SJCRH30 (cell line): ENCODE measurements around the gene KCND1. TPM values are rescaled to one million over a fixed set of nuclear protein-coding genes. Genes with fewer than 3 reads are reported as not detected.
A peak's percentile ranks its signal among the peaks of the same experiment; 100 is the strongest.

Experiments used
- DNase-seq, 2 experiments: peaks; one replicate each; pipeline ENCODE4 v3.0.0-alpha.2; 2015 to 2020
- H3K27ac ChIP-seq: fragments of 250-450 bp; sonication (Bioruptor Pico); 2 replicates; pipeline ENCODE4 v1.5.1; 2020; ENCODE audit warnings: mild to moderate bottlenecking, moderate library complexity
- H3K27me3 ChIP-seq: fragments of 250-450 bp; sonication (Bioruptor Pico); 2 replicates; pipeline ENCODE4 v1.5.1; 2020; ENCODE audit warnings: mild to moderate bottlenecking, moderate library complexity
- H3K36me3 ChIP-seq: fragments of 250-450 bp; sonication (Bioruptor Pico); 2 replicates; pipeline ENCODE4 v1.5.1; 2020; ENCODE audit warnings: mild to moderate bottlenecking, moderate library complexity
- H3K4me1 ChIP-seq: fragments of 250-450 bp; sonication (Bioruptor Pico); 2 replicates; pipeline ENCODE4 v1.5.1; 2020; ENCODE audit warnings: mild to moderate bottlenecking, moderate library complexity
- H3K4me3 ChIP-seq: fragments of 250-450 bp; sonication (Bioruptor Pico); 2 replicates; pipeline ENCODE4 v1.5.1; 2020; ENCODE audit warnings: mild to moderate bottlenecking, moderate library complexity
- H3K9me3 ChIP-seq: fragments of 250-450 bp; sonication (Bioruptor Pico); replicated peaks from 2 replicates; pipeline ENCODE4 v1.5.1; 2020; ENCODE audit warnings: mild to moderate bottlenecking, moderate library complexity
- total RNA-seq: library from RNA; depleted of rRNA; stranded (reverse); fragments of >200 nt; shearing (Covaris generic); gene quantifications from 2 replicates; pipeline ENCODE4 v1.2.3, GENCODE V29; 2014; rRNA removed

The KCND1 gene
- total RNA-seq, 1 experiment from 2014 or later, result 0.12 TPM

DNA sequence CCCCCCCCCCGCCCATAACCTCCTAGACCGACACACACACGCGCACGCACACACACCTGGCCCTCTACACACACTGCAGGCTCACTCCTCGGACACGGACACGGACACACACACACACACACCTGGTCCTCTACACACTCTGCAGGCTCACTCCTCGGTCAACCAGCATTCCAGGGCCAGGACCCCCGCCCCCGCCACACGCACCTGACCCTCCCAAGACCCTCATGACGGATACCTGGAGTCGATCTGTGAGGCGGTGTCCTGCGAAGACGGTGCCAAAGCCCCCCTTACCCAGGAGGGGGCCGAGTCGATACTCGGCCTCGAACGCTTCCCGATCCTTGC, 53.4 kb downstream of the KCND1 start:
- Histone ChIP-seq H3K4me1 (peaks cover 3% of the 10 kb centered on the region; the same call in 1 of the 2 replicates), H3K27me3 (no peaks in the 10 kb centered on the region), H3K9me3 (no peaks in the 10 kb centered on the region), H3K27ac (no peak overlapping the region), H3K4me3 (peak overlapping the region; percentile 67), H3K36me3 (no peaks in the 10 kb centered on the region)
- DNase-seq, result no peak

GRCh38 chrX:48917139-48918001, 54.3 kb downstream of the KCND1 start:
- H3K9me3 ChIP-seq, result no peaks in the 10 kb centered on the region
- peak; percentile 79 to 86 for DNase-seq
- H3K27me3 ChIP-seq, result no peaks in the 10 kb centered on the region
- H3K27ac ChIP-seq, result no peak overlapping the region
- H3K4me1 ChIP-seq, result peaks cover 3% of the 10 kb centered on the region; the same call in 1 of the 2 replicates
- H3K4me3 ChIP-seq, result no peak overlapping the region
- H3K36me3 ChIP-seq, result no peaks in the 10 kb centered on the region

DNA sequence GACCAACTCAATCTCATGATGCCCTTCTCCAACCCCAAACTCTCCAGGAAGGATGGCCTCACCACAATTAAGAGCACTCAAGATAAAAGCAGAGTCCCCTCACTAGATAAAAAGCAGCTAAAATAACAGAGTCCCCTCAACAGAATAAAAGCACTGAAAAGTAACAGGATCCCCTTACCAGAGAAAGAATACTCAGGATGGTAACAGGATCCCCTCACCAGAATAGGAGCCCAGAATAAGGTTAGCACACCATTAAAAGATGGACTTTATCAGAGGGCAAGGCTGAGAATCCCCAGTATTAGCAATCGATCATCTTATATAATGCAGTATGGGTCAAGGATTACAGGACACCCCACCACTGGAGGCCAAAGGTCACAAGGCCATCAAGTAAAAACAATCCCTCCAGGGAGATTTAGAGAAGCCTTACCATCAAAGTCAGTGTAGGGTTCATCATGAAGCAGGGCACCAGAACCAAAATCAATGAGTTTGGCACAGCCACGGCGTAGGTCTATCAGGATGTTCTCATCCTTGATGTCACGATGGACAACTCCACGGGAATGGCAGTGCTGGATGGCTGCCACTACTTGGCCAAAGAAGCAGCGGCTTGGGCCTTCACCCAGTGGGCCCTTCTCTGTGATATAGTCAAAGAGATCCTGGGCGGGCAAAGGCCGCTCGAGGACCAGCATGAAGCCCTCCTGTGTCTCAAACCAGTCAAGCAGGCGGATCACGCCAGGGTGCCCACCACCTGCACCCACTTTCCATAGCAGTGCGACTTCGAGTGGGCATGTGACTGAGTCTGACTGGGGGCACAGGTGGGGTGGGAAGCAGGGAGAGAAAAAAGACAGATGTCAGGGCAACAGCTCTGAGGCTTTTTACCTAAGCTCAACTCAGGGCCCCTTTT, 56.8 kb downstream of the KCND1 start:
- DNase-seq, result no peak
- H3K4me1 ChIP-seq, result peaks cover 3% of the 10 kb centered on the region; the same call in 1 of the 2 replicates
- H3K4me3 ChIP-seq, result no peak overlapping the region
- no peaks in the 10 kb centered on the region for H3K36me3 ChIP-seq
- H3K27ac ChIP-seq, result no peak overlapping the region
- no peaks in the 10 kb centered on the region for H3K27me3 ChIP-seq
- no peaks in the 10 kb centered on the region for H3K9me3 ChIP-seq

DNA sequence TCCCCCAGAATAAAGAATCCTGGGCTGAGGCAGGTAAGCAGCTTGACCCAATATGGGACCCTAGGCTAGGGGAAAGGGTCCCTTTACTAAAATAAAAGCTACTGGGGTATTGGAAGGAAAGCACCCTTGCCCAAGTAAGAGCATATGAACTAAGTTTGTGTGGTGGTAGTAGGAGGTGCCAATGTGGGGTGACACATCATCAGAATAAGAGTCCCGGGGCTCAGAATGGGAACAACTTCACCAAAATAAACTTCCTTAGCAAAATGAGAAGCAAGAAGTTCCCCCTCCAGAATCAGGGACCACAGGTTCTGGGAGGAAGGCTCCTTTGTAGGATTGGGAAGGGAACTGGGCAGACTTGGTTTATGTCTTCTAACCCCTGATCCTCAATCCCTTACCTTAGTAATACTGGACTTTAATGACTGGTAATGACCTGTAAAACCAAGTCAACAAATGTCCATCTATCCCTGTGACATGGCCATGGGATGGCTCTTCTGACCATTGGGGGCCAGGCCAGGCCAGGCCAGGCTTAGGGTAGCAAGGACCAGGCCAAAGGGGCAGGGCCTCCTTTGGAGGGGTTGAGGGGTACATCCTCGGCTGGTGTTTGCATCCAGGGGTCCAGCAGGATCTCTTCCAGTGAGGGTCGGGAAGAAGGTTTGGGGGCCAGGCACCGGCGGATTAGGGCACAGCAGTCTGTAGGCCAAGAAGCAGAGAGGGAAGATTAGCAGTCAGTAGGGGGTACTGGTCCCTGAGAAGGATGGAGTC, 57.9 kb downstream of the KCND1 start:
- no peaks in the 10 kb centered on the region for H3K9me3 ChIP-seq
- peaks cover 3% of the 10 kb centered on the region; the same call in 1 of the 2 replicates for H3K4me1 ChIP-seq
- no peaks in the 10 kb centered on the region for H3K27me3 ChIP-seq

GRCh38 chrX:48911412-48912182, 60.0 kb downstream of the KCND1 start, which contains the start of gene SLC35A2:
SLC35A2 (minus strand) TSS chrX:48911646; CDS start chrX:48911636, 10 bp downstream.
- Histone ChIP-seq H3K9me3 (no peaks in the 10 kb centered on the region), H3K27ac (peak within 1 kb of the TSS; percentile 10)
- peak; percentile 47 to 59 for DNase-seq

More for the DNA sequence above, 57.9 kb downstream of the KCND1 start:
- no peaks in the 10 kb centered on the region for H3K36me3 ChIP-seq
- no peak overlapping the region for H3K4me3 ChIP-seq
- no peak overlapping the region for H3K27ac ChIP-seq
- no peak for DNase-seq

More at GRCh38 chrX:48911412-48912182, 60.0 kb downstream of the KCND1 start, which contains the start of gene SLC35A2:
- Histone ChIP-seq H3K27me3 (no peaks in the 10 kb centered on the region), H3K36me3 (no peaks in the 10 kb centered on the region), H3K4me1 (no peaks in the 10 kb centered on the region), H3K4me3 (peak within 1 kb of the TSS; percentile 68)

Other genes starting within 250 kb of the KCND1 start
- not detected in 2 replicates for gene GLOD5, start 210.1 kb downstream of the KCND1 start, total RNA-seq
- gene GATA1, start 185.3 kb downstream of the KCND1 start, total RNA-seq, result not detected in 2 replicates
- 31.5 and 47.2 TPM in 2 replicates for gene HDAC6, start 169.8 kb downstream of the KCND1 start, total RNA-seq
- not detected in 2 replicates for gene ERAS, start 145.3 kb downstream of the KCND1 start, total RNA-seq
- not detected in 2 replicates for gene PCSK1N, start 136.2 kb downstream of the KCND1 start, total RNA-seq
- 43.5 and 51.1 TPM in 2 replicates for gene TIMM17B, start 74.1 kb downstream of the KCND1 start, total RNA-seq
- gene PQBP1, start 73.9 kb downstream of the KCND1 start, total RNA-seq, result 52.3 and 52.4 TPM in 2 replicates
- 12.6 and 16.0 TPM in 2 replicates for gene SLC35A2, start 60.2 kb downstream of the KCND1 start, total RNA-seq
- gene PIM2, start 52.8 kb downstream of the KCND1 start, total RNA-seq, result 6.8 and 8.0 TPM in 2 replicates
- gene OTUD5, start 14.2 kb downstream of the KCND1 start, total RNA-seq, result 17.0 and 19.2 TPM in 2 replicates
- gene GRIPAP1, start 30.4 kb upstream of the KCND1 start, total RNA-seq, result 16.2 and 19.4 TPM in 2 replicates
- 9.6 and 10.2 TPM in 2 replicates for gene TFE3, start 71.5 kb upstream of the KCND1 start, total RNA-seq
- 2.0 and 2.5 TPM in 2 replicates for gene CCDC120, start 87.2 kb upstream of the KCND1 start, total RNA-seq
- gene PRAF2, start 102.2 kb upstream of the KCND1 start, total RNA-seq, result 4.7 and 5.0 TPM in 2 replicates
- gene WDR45, start 108.0 kb upstream of the KCND1 start, total RNA-seq, result 18.0 and 18.1 TPM in 2 replicates
- gene GPKOW, start 151.9 kb upstream of the KCND1 start, total RNA-seq, result 13.0 and 14.3 TPM in 2 replicates
- gene MAGIX, start 190.9 kb upstream of the KCND1 start, total RNA-seq, result 0.53 and 1.2 TPM in 2 replicates
- 50.3 and 56.6 TPM in 2 replicates for gene PLP2, start 200.1 kb upstream of the KCND1 start, total RNA-seq
- 3.4 TPM in 2 replicates for gene PRICKLE3, start 214.5 kb upstream of the KCND1 start, total RNA-seq
- 0.10 and 0.45 TPM in 2 replicates for gene SYP, start 228.3 kb upstream of the KCND1 start, total RNA-seq